SK-N-SH treated with all-trans-retinoic acid at 6 μM for 48 hours (cell line): Measurements from ENCODE around the gene GARS1.

Experiments used
- ARNTL ChIP-seq: fragments of 450-650 bp; formaldehyde crosslinking; IDR thresholded peaks from 2 replicates; pipeline ENCODE4 v1.5.0; 2020; ENCODE audit warnings: low read depth, mild to moderate bottlenecking, moderate library complexity, borderline replicate concordance
- ESRRG ChIP-seq: fragments of 250-450 bp; sonication (Bioruptor Pico); IDR thresholded peaks from 2 replicates; pipeline ENCODE4 v1.6.1; 2021; ENCODE audit warnings: mild to moderate bottlenecking
- TCF4 ChIP-seq: fragments of 250-450 bp; sonication (Bioruptor Pico); IDR thresholded peaks from 2 replicates; pipeline ENCODE4 v1.8.0; 2021; ENCODE audit warnings: mild to moderate bottlenecking, moderate library complexity, borderline replicate concordance
- TOX ChIP-seq: fragments of 250-450 bp; sonication (Bioruptor Pico); IDR thresholded peaks from 2 replicates; pipeline ENCODE4 v1.8.0; 2021; ENCODE audit warnings: mild to moderate bottlenecking, moderate library complexity, borderline replicate concordance
- ZC3H10 ChIP-seq: fragments of 250-450 bp; sonication (Bioruptor Pico); IDR thresholded peaks from 2 replicates; pipeline ENCODE4 v1.5.1; 2021; ENCODE audit warnings: mild to moderate bottlenecking, moderate library complexity
- ZFP30 ChIP-seq: fragments of 450-650 bp; formaldehyde crosslinking; IDR thresholded peaks from 2 replicates; pipeline ENCODE4 v1.5.0; 2022; ENCODE audit warnings: mild to moderate bottlenecking, moderate library complexity
- ZNF565 ChIP-seq: fragments of 450-650 bp; formaldehyde crosslinking; conservative IDR thresholded peaks from 2 replicates; pipeline ENCODE4 v1.5.0; 2020; ENCODE audit warnings: low read depth, mild to moderate bottlenecking, moderate library complexity
- ZNF70 ChIP-seq: fragments of 450-650 bp; formaldehyde crosslinking; IDR thresholded peaks from 2 replicates; pipeline ENCODE4 v1.5.0; 2020; ENCODE audit warnings: mild to moderate bottlenecking, moderate library complexity
- ZNF8 ChIP-seq: fragments of 450-650 bp; formaldehyde crosslinking; IDR thresholded peaks from 2 replicates; pipeline ENCODE4 v1.5.0; 2020; ENCODE audit warnings: mild to moderate bottlenecking, moderate library complexity
- TF ChIP-seq, protein P1 (sequence below): fragments of 250-450 bp; sonication (Bioruptor Pico); IDR thresholded peaks from 2 replicates; pipeline ENCODE4 v1.8.0; 2021; ENCODE audit warnings: low read depth, mild to moderate bottlenecking, moderate library complexity, borderline replicate concordance
- TF ChIP-seq, protein P2 (sequence below): fragments of 250-450 bp; sonication (Bioruptor Pico); IDR thresholded peaks from 2 replicates; pipeline ENCODE4 v1.8.0; 2020; ENCODE audit warnings: mild to moderate bottlenecking, moderate library complexity, borderline replicate concordance
- TF ChIP-seq, protein P3 (sequence below): fragments of 250-450 bp; sonication (Bioruptor Pico); IDR thresholded peaks from 2 replicates; pipeline ENCODE4 v1.5.0; 2020; ENCODE audit warnings: mild to moderate bottlenecking, moderate library complexity
- TF ChIP-seq, protein P4 (sequence below): fragments of 250-450 bp; sonication (Bioruptor Pico); IDR thresholded peaks from 2 replicates; pipeline ENCODE4 v1.5.1; 2021; ENCODE audit warnings: mild to moderate bottlenecking, moderate library complexity

DNA sequence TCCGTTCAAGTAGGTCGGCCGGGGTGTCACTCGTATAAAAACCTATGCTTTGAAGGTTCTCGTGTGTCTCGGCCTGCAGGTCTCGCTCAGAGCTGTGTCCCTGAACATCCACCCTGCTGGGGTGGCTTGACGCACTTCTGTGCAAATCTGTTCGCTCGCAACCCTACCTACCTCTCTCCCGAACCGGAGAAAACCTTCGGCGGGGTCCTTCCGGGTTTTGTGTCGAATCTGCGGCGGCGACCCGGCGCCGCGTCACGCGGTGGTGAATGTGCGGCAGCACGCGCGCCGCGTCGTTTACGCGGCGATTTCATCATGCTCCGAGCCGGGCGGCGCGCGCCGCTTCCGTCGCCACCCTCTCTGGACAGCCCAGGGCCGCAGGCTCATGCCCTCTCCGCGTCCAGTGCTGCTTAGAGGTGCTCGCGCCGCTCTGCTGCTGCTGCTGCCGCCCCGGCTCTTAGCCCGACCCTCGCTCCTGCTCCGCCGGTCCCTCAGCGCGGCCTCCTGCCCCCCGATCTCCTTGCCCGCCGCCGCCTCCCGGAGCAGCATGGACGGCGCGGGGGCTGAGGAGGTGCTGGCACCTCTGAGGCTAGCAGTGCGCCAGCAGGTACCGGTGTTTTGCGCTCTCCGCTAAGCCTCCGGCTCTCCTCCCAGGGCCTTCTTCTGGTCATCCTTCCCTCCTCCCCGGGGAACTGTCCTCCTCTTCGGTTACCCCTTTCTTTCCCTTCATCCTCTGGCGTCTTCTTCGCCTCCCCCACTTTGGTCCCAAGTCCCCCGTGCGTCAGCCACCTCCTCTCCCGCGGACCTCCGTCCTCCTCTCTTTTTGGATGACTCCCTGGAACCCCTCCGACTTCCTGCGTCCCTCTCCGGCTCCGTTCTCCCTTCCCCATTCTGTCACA, at the start of gene GARS1:
- TF ChIP-seq, protein P1, sequence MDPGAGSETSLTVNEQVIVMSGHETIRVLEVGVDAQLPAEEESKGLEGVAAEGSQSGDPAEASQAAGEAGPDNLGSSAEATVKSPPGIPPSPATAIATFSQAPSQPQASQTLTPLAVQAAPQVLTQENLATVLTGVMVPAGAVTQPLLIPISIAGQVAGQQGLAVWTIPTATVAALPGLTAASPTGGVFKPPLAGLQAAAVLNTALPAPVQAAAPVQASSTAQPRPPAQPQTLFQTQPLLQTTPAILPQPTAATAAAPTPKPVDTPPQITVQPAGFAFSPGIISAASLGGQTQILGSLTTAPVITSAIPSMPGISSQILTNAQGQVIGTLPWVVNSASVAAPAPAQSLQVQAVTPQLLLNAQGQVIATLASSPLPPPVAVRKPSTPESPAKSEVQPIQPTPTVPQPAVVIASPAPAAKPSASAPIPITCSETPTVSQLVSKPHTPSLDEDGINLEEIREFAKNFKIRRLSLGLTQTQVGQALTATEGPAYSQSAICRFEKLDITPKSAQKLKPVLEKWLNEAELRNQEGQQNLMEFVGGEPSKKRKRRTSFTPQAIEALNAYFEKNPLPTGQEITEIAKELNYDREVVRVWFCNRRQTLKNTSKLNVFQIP (CRISPR knock-in tag): no peak
- TF ChIP-seq ZNF565 (CRISPR knock-in tag) (no peak), ZC3H10 (no peak), ZFP30 (CRISPR knock-in tag) (no peak), TCF4 (no peak), ZNF8 (CRISPR knock-in tag) (no peak), ESRRG (CRISPR knock-in tag) (no peak), ZNF70 (no peak), ARNTL (CRISPR knock-in tag) (no peak), TOX (CRISPR knock-in tag) (no peak)
- TF ChIP-seq, protein P2, sequence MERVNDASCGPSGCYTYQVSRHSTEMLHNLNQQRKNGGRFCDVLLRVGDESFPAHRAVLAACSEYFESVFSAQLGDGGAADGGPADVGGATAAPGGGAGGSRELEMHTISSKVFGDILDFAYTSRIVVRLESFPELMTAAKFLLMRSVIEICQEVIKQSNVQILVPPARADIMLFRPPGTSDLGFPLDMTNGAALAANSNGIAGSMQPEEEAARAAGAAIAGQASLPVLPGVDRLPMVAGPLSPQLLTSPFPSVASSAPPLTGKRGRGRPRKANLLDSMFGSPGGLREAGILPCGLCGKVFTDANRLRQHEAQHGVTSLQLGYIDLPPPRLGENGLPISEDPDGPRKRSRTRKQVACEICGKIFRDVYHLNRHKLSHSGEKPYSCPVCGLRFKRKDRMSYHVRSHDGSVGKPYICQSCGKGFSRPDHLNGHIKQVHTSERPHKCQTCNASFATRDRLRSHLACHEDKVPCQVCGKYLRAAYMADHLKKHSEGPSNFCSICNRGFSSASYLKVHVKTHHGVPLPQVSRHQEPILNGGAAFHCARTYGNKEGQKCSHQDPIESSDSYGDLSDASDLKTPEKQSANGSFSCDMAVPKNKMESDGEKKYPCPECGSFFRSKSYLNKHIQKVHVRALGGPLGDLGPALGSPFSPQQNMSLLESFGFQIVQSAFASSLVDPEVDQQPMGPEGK (CRISPR knock-in tag): no peak
- TF ChIP-seq, protein P3, sequence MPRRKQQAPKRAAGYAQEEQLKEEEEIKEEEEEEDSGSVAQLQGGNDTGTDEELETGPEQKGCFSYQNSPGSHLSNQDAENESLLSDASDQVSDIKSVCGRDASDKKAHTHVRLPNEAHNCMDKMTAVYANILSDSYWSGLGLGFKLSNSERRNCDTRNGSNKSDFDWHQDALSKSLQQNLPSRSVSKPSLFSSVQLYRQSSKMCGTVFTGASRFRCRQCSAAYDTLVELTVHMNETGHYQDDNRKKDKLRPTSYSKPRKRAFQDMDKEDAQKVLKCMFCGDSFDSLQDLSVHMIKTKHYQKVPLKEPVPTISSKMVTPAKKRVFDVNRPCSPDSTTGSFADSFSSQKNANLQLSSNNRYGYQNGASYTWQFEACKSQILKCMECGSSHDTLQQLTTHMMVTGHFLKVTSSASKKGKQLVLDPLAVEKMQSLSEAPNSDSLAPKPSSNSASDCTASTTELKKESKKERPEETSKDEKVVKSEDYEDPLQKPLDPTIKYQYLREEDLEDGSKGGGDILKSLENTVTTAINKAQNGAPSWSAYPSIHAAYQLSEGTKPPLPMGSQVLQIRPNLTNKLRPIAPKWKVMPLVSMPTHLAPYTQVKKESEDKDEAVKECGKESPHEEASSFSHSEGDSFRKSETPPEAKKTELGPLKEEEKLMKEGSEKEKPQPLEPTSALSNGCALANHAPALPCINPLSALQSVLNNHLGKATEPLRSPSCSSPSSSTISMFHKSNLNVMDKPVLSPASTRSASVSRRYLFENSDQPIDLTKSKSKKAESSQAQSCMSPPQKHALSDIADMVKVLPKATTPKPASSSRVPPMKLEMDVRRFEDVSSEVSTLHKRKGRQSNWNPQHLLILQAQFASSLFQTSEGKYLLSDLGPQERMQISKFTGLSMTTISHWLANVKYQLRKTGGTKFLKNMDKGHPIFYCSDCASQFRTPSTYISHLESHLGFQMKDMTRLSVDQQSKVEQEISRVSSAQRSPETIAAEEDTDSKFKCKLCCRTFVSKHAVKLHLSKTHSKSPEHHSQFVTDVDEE (CRISPR knock-in tag): peak; percentile 75
- TF ChIP-seq, protein P4, sequence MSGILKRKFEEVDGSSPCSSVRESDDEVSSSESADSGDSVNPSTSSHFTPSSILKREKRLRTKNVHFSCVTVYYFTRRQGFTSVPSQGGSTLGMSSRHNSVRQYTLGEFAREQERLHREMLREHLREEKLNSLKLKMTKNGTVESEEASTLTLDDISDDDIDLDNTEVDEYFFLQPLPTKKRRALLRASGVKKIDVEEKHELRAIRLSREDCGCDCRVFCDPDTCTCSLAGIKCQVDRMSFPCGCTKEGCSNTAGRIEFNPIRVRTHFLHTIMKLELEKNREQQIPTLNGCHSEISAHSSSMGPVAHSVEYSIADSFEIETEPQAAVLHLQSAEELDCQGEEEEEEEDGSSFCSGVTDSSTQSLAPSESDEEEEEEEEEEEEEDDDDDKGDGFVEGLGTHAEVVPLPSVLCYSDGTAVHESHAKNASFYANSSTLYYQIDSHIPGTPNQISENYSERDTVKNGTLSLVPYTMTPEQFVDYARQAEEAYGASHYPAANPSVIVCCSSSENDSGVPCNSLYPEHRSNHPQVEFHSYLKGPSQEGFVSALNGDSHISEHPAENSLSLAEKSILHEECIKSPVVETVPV (CRISPR knock-in tag): no peak
